ENCODE measurements around the gene RBM4B.

The RBM4B gene

DNA sequence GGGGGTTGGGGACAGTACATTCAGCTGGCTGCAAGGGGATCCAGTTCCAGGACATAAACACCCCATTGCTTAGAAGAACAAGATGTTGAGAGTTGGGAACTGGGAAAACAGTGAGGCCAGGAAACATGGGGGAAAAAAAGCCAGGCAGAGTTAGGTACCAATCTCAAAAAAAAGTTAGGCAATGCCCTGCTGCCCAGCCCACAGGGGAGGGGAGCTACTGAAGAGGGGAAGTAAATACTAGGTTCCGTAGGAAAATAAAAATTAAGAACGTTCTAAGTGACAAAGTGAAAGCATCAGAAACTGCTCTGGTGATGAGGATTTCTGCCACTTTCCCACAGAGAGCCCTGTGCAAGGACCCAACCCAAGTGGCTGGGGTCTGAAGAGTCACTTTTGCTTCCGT lies 39.3 kb upstream of the RBM4B start:
- no CpG with 5 or more reads among the region's 3 CpGs for WGBS (ENCODE audit: extremely low coverage, insufficient coverage, insufficient read length)
- no peak overlapping the region for H2BK12ac ChIP-seq (ENCODE audit: low read length)
- H3K36me3 ChIP-seq (ENCODE audit: control insufficient read depth in 1 of 2, insufficient read depth in 2 of 2, low read length in 2 of 2): peaks cover 6 to 14% of the 10 kb centered on the region in 2 experiments

DNA sequence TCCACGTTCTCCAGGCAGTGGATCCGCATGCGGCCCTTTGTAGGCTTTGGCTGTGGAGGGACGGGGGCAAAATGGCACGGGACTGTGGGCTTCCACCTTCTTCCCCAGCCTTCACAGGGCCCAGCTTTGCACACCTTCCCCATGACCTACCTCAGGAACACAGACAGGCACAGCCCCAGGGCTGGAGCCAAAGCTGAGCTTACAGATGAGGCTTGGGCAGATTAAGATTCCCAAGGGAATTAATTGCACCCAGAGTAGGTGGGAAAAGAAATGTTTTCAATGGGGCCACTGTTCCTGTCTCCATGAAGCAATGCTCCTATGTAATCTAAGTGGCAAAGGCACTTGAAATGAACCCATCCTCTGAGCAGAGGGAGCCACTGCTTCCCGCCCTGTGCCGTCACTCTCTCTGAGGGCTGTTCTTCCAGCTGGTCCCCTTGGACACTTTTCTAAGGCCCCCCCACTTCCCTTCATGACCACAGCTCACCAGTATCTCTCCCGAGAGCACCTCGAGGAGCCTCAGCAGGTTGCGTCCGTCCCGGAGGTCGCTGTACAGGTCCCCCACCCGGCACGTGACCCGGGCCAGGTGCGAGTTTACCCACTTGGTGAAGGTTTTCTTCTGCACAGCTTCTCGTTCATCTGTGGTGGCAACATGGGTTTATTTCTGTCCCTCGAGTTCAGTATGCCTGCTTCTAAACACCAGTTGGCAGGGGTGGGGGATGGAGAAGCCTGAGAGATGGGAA lies 37.8 kb upstream of the RBM4B start:
- no peak for DNase-seq
- Histone ChIP-seq H2BK12ac (ENCODE audit: low read length) (no peak overlapping the region), H3K4me3 (ENCODE audit: low read depth, low read length) (no peak overlapping the region), H3K79me2 (ENCODE audit: control insufficient read depth, insufficient read depth, low read length, poor library complexity) (no peaks in the 10 kb centered on the region), H3K27ac (ENCODE audit: low read depth, low read length) (no peak overlapping the region), H4K8ac (ENCODE audit: low read depth, low read length) (no peak overlapping the region), H3K4ac (ENCODE audit: low read depth, low read length) (no peak overlapping the region), H2AK5ac (ENCODE audit: low read length) (no peak overlapping the region), H3K9ac (ENCODE audit: low read length) (no peak overlapping the region), H3K36me3 (ENCODE audit: control insufficient read depth in 1 of 2, insufficient read depth in 2 of 2, low read length in 2 of 2) (peaks cover 6 to 18% of the 10 kb centered on the region in 2 experiments), H4K91ac (ENCODE audit: low read depth, low read length) (no peak overlapping the region), H3K18ac (ENCODE audit: low read length) (no peak overlapping the region), H4K12ac (ENCODE audit: low read depth, low read length) (no peak overlapping the region), H3K14ac (ENCODE audit: low read length) (no peak overlapping the region), H2BK5ac (ENCODE audit: low read depth, low read length, poor library complexity) (no peak overlapping the region), H2BK120ac (ENCODE audit: insufficient read depth, low read length, poor library complexity) (no peak overlapping the region), H3K79me1 (ENCODE audit: low read length) (peaks cover 10% of the 10 kb centered on the region), H3K4me1 (ENCODE audit: control insufficient read depth in 1 of 2, insufficient read depth in 2 of 2, low read length in 2 of 2) (peaks cover 19 to 26% of the 10 kb centered on the region in 2 experiments), H3K27me3 (ENCODE audit: insufficient read depth, low read length) (no peaks in the 10 kb centered on the region), H3K9me3 (ENCODE audit: insufficient read depth, low read depth, low read length) (no peaks in the 10 kb centered on the region), H3K4me2 (ENCODE audit: low read length) (no peak overlapping the region), H2AFZ (ENCODE audit: insufficient read depth, low read length, poor library complexity) (no peak overlapping the region), H3K23ac (ENCODE audit: low read length) (no peak overlapping the region)
- WGBS (ENCODE audit: extremely low coverage, insufficient coverage, insufficient read length): no CpG with 5 or more reads among the region's 19 CpGs

More for the DNA sequence above, 39.3 kb upstream of the RBM4B start:
- Histone ChIP-seq H3K4me3 (ENCODE audit: low read depth, low read length) (no peak overlapping the region), H3K18ac (ENCODE audit: low read length) (no peak overlapping the region), H3K23ac (ENCODE audit: low read length) (no peak overlapping the region), H3K9ac (ENCODE audit: low read length) (no peak overlapping the region), H4K91ac (ENCODE audit: low read depth, low read length) (no peak overlapping the region), H3K14ac (ENCODE audit: low read length) (no peak overlapping the region), H3K4me2 (ENCODE audit: low read length) (no peak overlapping the region), H3K9me3 (ENCODE audit: insufficient read depth, low read depth, low read length) (no peaks in the 10 kb centered on the region), H3K4ac (ENCODE audit: low read depth, low read length) (no peak overlapping the region), H4K8ac (ENCODE audit: low read depth, low read length) (no peak overlapping the region), H2AK5ac (ENCODE audit: low read length) (no peak overlapping the region), H2AFZ (ENCODE audit: insufficient read depth, low read length, poor library complexity) (no peak overlapping the region), H3K27me3 (ENCODE audit: insufficient read depth, low read length) (no peaks in the 10 kb centered on the region), H3K79me1 (ENCODE audit: low read length) (peaks cover 10% of the 10 kb centered on the region), H2BK5ac (ENCODE audit: low read depth, low read length, poor library complexity) (no peak overlapping the region), H3K4me1 (ENCODE audit: control insufficient read depth in 1 of 2, insufficient read depth in 2 of 2, low read length in 2 of 2) (peaks cover 21 to 30% of the 10 kb centered on the region in 2 experiments), H3K27ac (ENCODE audit: low read depth, low read length) (no peak overlapping the region), H3K79me2 (ENCODE audit: control insufficient read depth, insufficient read depth, low read length, poor library complexity) (no peaks in the 10 kb centered on the region), H2BK120ac (ENCODE audit: insufficient read depth, low read length, poor library complexity) (no peak overlapping the region), H4K12ac (ENCODE audit: low read depth, low read length) (no peak overlapping the region)
- DNase-seq: no peak

DNA sequence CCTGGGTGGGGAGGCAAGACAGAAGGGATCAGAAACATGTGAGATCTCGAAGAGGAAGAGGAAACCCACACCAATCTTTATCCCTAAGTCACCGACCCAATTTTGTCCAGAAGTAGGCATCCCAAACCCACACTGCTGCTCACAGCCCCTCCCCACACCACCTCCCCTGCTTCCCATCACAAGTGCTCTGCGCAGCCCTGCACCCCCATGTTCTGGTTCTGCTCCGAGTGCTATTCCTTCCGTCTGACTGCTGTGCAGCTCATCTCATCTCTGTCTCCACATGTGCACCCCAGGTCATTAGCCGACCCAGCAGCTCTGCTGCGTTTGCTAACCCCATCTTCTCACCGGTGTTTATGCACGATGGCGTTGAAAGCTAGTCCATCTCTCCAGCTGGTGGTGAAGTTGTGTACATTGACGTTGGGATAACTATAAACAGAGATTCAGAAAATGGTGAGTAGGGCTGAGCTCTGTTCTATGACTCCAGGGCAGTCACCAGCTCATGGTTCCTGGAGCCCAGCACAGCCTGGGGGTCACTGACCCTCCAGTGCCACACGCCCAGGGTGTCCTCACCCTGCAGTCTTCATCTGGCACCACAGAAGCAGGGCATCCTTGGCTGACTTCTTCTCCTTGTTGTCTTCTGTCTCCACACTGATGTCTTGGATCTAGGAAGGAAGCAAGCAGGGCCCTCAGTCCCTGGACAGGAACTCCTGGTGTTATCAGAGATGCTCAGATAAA lies 36.2 kb upstream of the RBM4B start:
- Histone ChIP-seq H3K27ac (ENCODE audit: low read depth, low read length) (no peak overlapping the region), H3K18ac (ENCODE audit: low read length) (no peak overlapping the region), H3K4me1 (ENCODE audit: control insufficient read depth in 1 of 2, insufficient read depth in 2 of 2, low read length in 2 of 2) (peaks cover 6 to 10% of the 10 kb centered on the region in 2 experiments), H4K8ac (ENCODE audit: low read depth, low read length) (no peak overlapping the region), H2BK12ac (ENCODE audit: low read length) (no peak overlapping the region), H3K9me3 (ENCODE audit: insufficient read depth, low read depth, low read length) (no peaks in the 10 kb centered on the region), H3K4ac (ENCODE audit: low read depth, low read length) (no peak overlapping the region), H3K79me1 (ENCODE audit: low read length) (peaks cover 7% of the 10 kb centered on the region), H3K4me3 (ENCODE audit: low read depth, low read length) (no peak overlapping the region), H3K9ac (ENCODE audit: low read length) (no peak overlapping the region), H4K91ac (ENCODE audit: low read depth, low read length) (no peak overlapping the region), H2AK5ac (ENCODE audit: low read length) (no peak overlapping the region), H3K36me3 (ENCODE audit: control insufficient read depth in 1 of 2, insufficient read depth in 2 of 2, low read length in 2 of 2) (peaks cover 6 to 19% of the 10 kb centered on the region in 2 experiments), H3K14ac (ENCODE audit: low read length) (no peak overlapping the region), H2AFZ (ENCODE audit: insufficient read depth, low read length, poor library complexity) (no peak overlapping the region), H3K79me2 (ENCODE audit: control insufficient read depth, insufficient read depth, low read length, poor library complexity) (no peaks in the 10 kb centered on the region), H3K23ac (ENCODE audit: low read length) (no peak overlapping the region), H2BK120ac (ENCODE audit: insufficient read depth, low read length, poor library complexity) (no peak overlapping the region), H3K4me2 (ENCODE audit: low read length) (no peak overlapping the region), H3K27me3 (ENCODE audit: insufficient read depth, low read length) (no peaks in the 10 kb centered on the region), H2BK5ac (ENCODE audit: low read depth, low read length, poor library complexity) (no peak overlapping the region), H4K12ac (ENCODE audit: low read depth, low read length) (no peak overlapping the region)
- no CpG with 5 or more reads among the region's 12 CpGs for WGBS (ENCODE audit: extremely low coverage, insufficient coverage, insufficient read length)
- no peak for DNase-seq

DNA sequence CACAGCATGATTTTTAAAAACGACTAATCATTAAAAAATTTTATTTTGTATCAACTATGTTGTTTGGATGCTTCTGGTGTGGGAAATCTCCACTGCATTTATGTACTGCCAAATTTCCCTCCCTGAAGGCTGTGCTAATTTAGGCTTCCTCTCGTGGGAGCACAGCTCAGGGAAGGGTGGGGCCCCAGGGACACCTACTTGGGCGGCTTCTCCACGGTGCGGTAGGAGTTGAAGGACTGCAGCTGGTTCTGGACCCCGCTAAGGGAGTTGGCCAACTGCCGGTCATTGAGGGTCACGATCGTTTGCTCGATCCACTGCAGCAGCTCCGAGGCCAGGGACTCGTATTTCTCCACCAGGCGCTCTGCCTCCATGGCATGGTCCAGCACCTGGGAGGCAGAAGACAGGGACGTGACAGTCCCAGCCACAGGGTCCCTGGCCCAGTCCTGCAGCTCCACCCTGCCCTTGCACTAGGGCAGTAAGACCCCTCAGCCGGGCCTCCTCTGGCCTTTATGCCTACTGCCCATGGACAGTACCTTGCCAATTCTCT lies 32.8 kb upstream of the RBM4B start:
- no peaks in the 10 kb centered on the region for H3K79me1 ChIP-seq (ENCODE audit: low read length)
- no peak overlapping the region for H2AFZ ChIP-seq (ENCODE audit: insufficient read depth, low read length, poor library complexity)
- no CpG with 5 or more reads among the region's 15 CpGs for WGBS (ENCODE audit: extremely low coverage, insufficient coverage, insufficient read length)
- H4K12ac ChIP-seq (ENCODE audit: low read depth, low read length): no peak overlapping the region
- H2AK5ac ChIP-seq (ENCODE audit: low read length): no peak overlapping the region
- H4K91ac ChIP-seq (ENCODE audit: low read depth, low read length): no peak overlapping the region
- no peak overlapping the region for H3K23ac ChIP-seq (ENCODE audit: low read length)
- no peak overlapping the region for H3K27ac ChIP-seq (ENCODE audit: low read depth, low read length)
- DNase-seq: no peak
- H3K9me3 ChIP-seq (ENCODE audit: insufficient read depth, low read depth, low read length): no peaks in the 10 kb centered on the region
- no peak overlapping the region for H3K4me2 ChIP-seq (ENCODE audit: low read length)
- no peak overlapping the region for H3K18ac ChIP-seq (ENCODE audit: low read length)
- H2BK12ac ChIP-seq (ENCODE audit: low read length): no peak overlapping the region
- H3K4me3 ChIP-seq (ENCODE audit: low read depth, low read length): no peak overlapping the region
- no peak overlapping the region for H3K4ac ChIP-seq (ENCODE audit: low read depth, low read length)
- H2BK120ac ChIP-seq (ENCODE audit: insufficient read depth, low read length, poor library complexity): no peak overlapping the region
- H3K4me1 ChIP-seq (ENCODE audit: control insufficient read depth in 1 of 2, insufficient read depth in 2 of 2, low read length in 2 of 2): no peaks in the 10 kb centered on the region
- H4K8ac ChIP-seq (ENCODE audit: low read depth, low read length): no peak overlapping the region
- H3K36me3 ChIP-seq (ENCODE audit: control insufficient read depth in 1 of 2, insufficient read depth in 2 of 2, low read length in 2 of 2): peaks cover 20 to 33% of the 10 kb centered on the region in 2 experiments
- no peaks in the 10 kb centered on the region for H3K79me2 ChIP-seq (ENCODE audit: control insufficient read depth, insufficient read depth, low read length, poor library complexity)
- H3K9ac ChIP-seq (ENCODE audit: low read length): no peak overlapping the region
- no peak overlapping the region for H2BK5ac ChIP-seq (ENCODE audit: low read depth, low read length, poor library complexity)
- H3K27me3 ChIP-seq (ENCODE audit: insufficient read depth, low read length): no peaks in the 10 kb centered on the region
- no peak overlapping the region for H3K14ac ChIP-seq (ENCODE audit: low read length)

All from trophoblast cell (in vitro differentiated cells and primary cell).